Left forelimb (tissue), 1 donor: ENCODE data around the gene CCDC102A.
"Not testable (repeated sequence)": the region's sequence is repeated elsewhere in the genome, so short reads cannot be mapped to it uniquely, and the experiment has no call there.

Experiments used
- DNase-seq: peaks from one replicate; pipeline ENCODE4 v3.0.0-alpha.2; 2018; ENCODE audit warnings: low spot score

Gene CCDC102A

DNA sequence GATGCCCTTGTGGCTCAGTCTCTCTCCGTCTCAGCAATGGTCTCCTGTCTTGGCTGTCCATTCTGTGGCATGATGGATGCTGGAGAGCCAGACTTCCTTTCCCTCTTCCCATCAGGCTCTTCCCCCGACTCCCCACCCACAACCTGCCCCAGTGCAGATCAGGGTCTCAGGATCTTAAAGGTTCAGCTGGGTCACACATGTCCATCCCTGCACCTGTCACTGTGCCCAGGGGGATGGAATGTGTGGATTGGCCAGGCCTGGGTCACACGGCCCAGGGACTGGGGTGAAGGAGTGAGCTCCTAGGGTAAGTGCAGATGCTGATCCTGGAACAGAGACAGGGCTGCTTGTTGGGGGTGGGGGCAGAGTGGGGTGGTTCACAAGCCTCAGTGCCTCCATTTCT is 29.1 kb upstream of the CCDC102A start:
- DNase-seq, result no peak

GRCh38 chr16:57564571-57565270 is 28.4 kb upstream of the CCDC102A start:
- no peak for DNase-seq

DNA sequence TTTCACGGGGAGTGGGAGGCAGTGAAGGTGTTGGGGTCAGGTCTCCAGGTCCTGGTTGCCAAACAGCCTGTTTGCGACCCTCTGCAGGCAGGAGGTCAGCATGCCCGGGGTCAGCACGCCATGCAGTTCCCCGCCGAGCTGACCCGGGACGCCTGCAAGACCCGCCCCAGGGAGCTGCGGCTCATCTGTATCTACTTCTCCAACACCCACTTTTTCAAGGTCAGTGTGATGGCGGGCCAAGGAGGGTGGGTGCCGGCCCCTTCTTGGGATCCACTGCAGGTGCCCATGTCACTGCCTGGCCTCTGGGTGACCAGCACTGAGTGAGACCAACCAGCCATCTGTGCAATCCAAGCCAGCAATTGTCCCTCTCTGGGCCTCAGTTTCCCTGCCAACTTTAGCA is 27.4 kb upstream of the CCDC102A start:
- DNase-seq, result no peak

- no peak for DNase-seq
Measured at GRCh38 chr16:57563487-57563750, 27.0 kb upstream of the CCDC102A start.

DNA sequence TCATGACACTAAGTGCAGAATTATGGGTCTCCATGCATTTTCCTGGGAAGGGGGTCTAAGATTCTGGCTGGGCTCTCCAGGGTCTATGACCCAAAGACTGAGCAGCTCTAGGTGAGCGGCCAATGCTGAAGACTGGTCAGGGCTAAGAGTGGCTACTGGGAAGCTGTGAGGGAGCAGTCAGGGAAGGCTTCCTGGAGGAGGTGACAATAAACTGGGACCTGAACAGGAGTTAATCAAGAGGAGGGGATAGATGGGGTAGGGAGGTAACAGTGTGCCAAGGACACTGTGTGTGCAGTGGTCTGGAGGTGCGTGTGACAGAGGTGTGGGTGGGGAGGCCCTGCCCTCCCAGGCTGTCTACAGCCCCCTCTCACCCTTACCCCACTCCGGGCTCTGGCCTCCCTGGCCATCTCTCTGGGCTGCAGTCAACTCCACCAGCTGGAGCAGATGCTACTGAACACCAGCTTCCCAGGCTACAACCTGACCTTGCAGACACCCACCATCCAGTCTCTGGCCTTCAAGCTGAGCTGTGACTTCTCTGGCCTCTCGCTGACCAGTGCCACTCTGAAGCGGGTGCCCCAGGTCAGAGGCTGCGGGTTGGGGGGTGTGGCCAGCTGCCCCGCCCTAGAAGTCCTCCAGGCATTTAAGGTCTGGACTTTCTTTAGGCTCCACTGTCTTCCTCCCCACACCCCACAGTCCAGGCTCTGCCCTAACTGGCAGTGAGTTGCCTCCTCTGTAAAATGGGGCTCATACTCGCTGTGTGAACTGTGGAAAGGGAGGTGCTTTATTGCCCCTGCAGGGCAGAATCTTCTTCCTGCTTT is 26.5 kb upstream of the CCDC102A start:
- DNase-seq, result no peak

- no peak for DNase-seq
Measured at GRCh38 chr16:57562066-57562465, 25.7 kb upstream of the CCDC102A start.

GRCh38 chr16:57559072-57559790 is 22.9 kb upstream of the CCDC102A start:
- DNase-seq, result no peak

GRCh38 chr16:57556941-57557541 is 20.7 kb upstream of the CCDC102A start:
- DNase-seq, result peak; percentile 11

GRCh38 chr16:57555831-57556230 is 19.5 kb upstream of the CCDC102A start:
- DNase-seq, result no peak

DNA sequence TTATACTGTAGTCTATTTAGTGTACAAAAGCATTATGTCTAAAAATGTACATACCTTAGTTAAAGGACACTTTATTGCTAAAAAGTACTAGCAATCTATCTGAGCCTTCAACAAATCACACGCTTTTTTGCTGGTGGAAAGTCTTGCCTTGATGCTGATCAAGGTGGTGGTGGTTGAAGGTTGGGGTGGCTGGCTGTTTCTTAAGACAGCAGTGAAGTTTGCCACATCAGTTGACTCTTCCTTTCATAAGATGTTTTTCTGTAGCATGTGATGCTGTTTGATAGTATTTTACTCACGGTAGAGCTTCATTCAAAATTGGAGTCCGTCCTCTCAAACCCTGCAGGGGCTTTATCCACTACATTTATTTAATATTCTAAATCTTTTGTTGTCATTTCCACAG is 14.7 kb upstream of the CCDC102A start:
- DNase-seq, result no peak

DNA sequence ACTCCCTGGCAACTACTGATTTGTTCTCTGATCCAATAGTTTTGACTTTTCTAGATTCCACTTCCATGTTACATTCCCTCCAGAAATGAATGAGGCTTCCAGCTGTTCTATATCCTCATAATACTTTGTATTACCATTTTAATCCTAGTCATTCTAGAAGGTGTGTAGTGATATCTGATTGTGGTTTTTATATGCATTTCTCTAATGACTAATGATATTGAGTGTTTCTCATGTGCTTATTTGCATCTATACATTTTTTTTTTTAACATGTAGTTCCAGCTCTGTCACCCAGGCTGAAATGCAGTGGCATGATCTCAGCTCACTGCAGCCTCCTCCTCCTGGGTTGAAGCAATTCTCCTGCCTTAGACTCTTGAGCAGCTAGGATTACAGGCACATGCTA is 13.4 kb upstream of the CCDC102A start:
- DNase-seq, result no peak

- DNase-seq, result no peak
Measured at GRCh38 chr16:57548408-57548807, 12.0 kb upstream of the CCDC102A start.

- DNase-seq, result not testable (repeated sequence)
Measured at GRCh38 chr16:57547524-57547923, 11.2 kb upstream of the CCDC102A start.

- peak; percentile 51 for DNase-seq
Measured at GRCh38 chr16:57544124-57544653, 7.8 kb upstream of the CCDC102A start.

GRCh38 chr16:57541754-57542435 is 5.5 kb upstream of the CCDC102A start:
- DNase-seq, result peak; percentile 55

- DNase-seq, result peak; percentile 31
Measured at GRCh38 chr16:57540906-57541753, 4.8 kb upstream of the CCDC102A start.

DNA sequence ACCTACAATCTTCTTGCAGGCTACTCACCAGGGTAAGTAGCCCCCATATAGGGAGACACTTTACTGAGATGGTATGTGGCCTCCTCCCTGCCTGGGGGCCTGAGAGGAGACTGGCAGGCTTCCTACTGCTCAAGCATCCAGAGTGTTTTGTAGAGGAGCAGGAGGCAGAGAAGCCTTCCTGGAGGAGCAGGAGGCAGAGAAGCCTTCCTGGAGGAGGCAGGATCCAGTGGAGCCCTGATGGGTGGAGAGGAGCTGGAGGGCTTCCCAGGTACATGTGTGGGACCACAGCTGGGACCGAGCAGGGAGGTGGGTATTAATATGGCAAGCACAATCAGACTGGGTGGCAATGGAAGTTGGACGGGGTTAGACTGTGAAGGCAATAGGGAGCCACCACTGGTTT is 4.0 kb upstream of the CCDC102A start:
- peak; percentile 4 for DNase-seq

DNA sequence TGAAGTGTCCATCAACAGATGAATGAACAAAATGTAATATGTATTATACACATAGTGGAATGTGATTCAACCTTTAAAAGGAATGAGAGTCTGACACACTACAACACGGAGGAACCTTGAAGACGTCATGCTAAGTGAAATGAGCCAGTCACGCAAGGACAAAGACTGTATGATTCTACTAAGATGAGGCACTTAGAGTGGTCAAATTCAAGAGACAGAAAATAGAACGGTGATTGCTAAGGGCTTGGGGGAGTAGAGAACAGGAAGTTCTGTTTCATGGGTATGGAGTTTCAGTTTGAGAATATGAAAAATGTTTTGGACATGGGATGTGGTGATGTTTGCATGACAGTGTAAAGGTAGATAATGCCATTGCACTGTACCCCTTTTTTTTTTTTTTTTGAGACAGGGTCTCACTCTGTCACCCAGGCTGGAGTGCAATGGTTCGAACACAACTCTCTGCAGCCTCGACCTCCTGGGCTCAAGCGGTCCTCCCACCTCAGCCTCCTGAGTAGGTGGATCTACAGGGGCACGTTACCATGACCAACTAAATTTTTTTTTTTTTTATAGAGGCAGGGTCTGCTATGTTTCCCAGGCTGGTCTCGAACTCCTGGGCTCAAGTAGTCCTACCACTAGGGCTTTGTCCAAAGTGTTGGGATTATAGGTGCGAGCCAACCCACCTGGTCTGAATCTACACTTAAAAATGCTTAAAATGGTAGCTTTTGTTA is 2.9 kb upstream of the CCDC102A start:
- DNase-seq, result no peak

DNA sequence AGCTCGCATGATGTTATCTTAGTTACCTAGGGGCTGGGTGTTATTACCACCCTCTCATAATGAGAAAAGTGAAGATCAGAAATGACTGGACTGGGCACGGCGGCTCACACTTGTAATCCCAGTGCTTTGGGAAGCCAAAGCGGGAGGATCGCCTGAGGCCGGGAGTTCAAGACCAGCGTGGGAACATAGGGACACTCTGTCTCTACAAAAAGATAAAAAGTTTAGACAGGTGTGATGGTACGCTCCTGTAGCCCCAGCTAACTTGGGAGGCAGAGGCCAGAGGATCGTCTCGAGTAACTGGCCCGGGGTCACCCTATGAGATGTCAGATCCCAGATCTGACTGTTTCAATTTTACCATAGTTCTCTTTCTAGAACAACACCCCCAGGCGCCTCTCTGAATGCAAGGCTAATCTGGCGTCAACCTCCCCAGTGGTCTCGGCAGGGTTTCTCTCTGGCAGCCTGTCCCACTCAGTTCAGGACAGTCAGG is 1.9 kb upstream of the CCDC102A start:
- peak; percentile 40 for DNase-seq
